SK-N-SH treated with all-trans-retinoic acid at 6 μM for 48 hours (cell line): ENCODE results near the gene DCD.

Experiments
- ATAC-seq: fragments of 200-7000 bp; cut with Tn5 transposase; 3 replicates; pipeline ENCODE4 v1.9.1; 2020; ENCODE audit warnings: mild to moderate bottlenecking, moderate library complexity
- ARNTL ChIP-seq: fragments of 450-650 bp; formaldehyde crosslinking; IDR thresholded peaks from 2 replicates; pipeline ENCODE4 v1.5.0; 2020; ENCODE audit warnings: low read depth, mild to moderate bottlenecking, moderate library complexity, borderline replicate concordance
- BACH2 ChIP-seq: fragments of 250-450 bp; sonication (Bioruptor Pico); IDR thresholded peaks from 2 replicates; pipeline ENCODE4 v1.9.0; 2021; ENCODE audit warnings: mild to moderate bottlenecking, borderline replicate concordance
- CSDC2 ChIP-seq: fragments of 250-450 bp; sonication (Bioruptor Pico); IDR thresholded peaks from 2 replicates; pipeline ENCODE4 v1.5.0; 2020; ENCODE audit warnings: mild to moderate bottlenecking, moderate library complexity
- CSRNP3 ChIP-seq: fragments of 250-450 bp; sonication (Bioruptor Pico); IDR thresholded peaks from 2 replicates; pipeline ENCODE4 v1.5.1; 2021; ENCODE audit warnings: mild to moderate bottlenecking, moderate library complexity
- ESRRG ChIP-seq: fragments of 250-450 bp; sonication (Bioruptor Pico); IDR thresholded peaks from 2 replicates; pipeline ENCODE4 v1.6.1; 2021; ENCODE audit warnings: mild to moderate bottlenecking
- GLIS3 ChIP-seq: fragments of 250-450 bp; sonication (Bioruptor Pico); IDR thresholded peaks from 2 replicates; pipeline ENCODE4 v1.5.0; 2020; ENCODE audit warnings: mild to moderate bottlenecking, moderate library complexity
- ISL1 ChIP-seq: fragments of 250-450 bp; sonication (Bioruptor Pico); IDR thresholded peaks from 2 replicates; pipeline ENCODE4 v2.1.2; 2022; ENCODE audit warnings: mild to moderate bottlenecking, moderate library complexity
- OSR1 ChIP-seq: fragments of 250-450 bp; sonication (Bioruptor Pico); IDR thresholded peaks from 2 replicates; pipeline ENCODE4 v1.8.0; 2022; ENCODE audit warnings: moderate library complexity, mild to moderate bottlenecking, inconsistent platforms
- POU6F1 ChIP-seq: fragments of 250-450 bp; sonication (Bioruptor Pico); IDR thresholded peaks from 2 replicates; pipeline ENCODE4 v1.8.0; 2021; ENCODE audit warnings: low read depth, mild to moderate bottlenecking, moderate library complexity, borderline replicate concordance
- PPARA ChIP-seq: fragments of 250-450 bp; sonication (Bioruptor Pico); IDR thresholded peaks from 2 replicates; pipeline ENCODE4 v1.5.0; 2020; ENCODE audit warnings: mild to moderate bottlenecking, borderline replicate concordance
- RARB ChIP-seq: fragments of 250-450 bp; sonication (Bioruptor Pico); IDR thresholded peaks from 2 replicates; pipeline ENCODE4 v1.8.0; 2021; ENCODE audit warnings: mild to moderate bottlenecking, moderate library complexity
- SNAI2 ChIP-seq: fragments of 250-450 bp; sonication (Bioruptor Pico); IDR thresholded peaks from 2 replicates; pipeline ENCODE4 v1.5.0; 2020; ENCODE audit warnings: mild to moderate bottlenecking, moderate library complexity
- TOX ChIP-seq: fragments of 250-450 bp; sonication (Bioruptor Pico); IDR thresholded peaks from 2 replicates; pipeline ENCODE4 v1.8.0; 2021; ENCODE audit warnings: mild to moderate bottlenecking, moderate library complexity, borderline replicate concordance
- ZC3H10 ChIP-seq: fragments of 250-450 bp; sonication (Bioruptor Pico); IDR thresholded peaks from 2 replicates; pipeline ENCODE4 v1.5.1; 2021; ENCODE audit warnings: mild to moderate bottlenecking, moderate library complexity
- ZFP3 ChIP-seq: fragments of 250-450 bp; sonication (Bioruptor Pico); IDR thresholded peaks from 2 replicates; pipeline ENCODE4 v1.5.0; 2020; ENCODE audit warnings: mild to moderate bottlenecking, moderate library complexity
- ZFP30 ChIP-seq: fragments of 450-650 bp; formaldehyde crosslinking; IDR thresholded peaks from 2 replicates; pipeline ENCODE4 v1.5.0; 2022; ENCODE audit warnings: mild to moderate bottlenecking, moderate library complexity
- ZNF565 ChIP-seq: fragments of 450-650 bp; formaldehyde crosslinking; conservative IDR thresholded peaks from 2 replicates; pipeline ENCODE4 v1.5.0; 2020; ENCODE audit warnings: low read depth, mild to moderate bottlenecking, moderate library complexity
- TF ChIP-seq, protein P1 (sequence below): fragments of 250-450 bp; sonication (Bioruptor Pico); IDR thresholded peaks from 2 replicates; pipeline ENCODE4 v1.5.1; 2020; ENCODE audit warnings: low read depth, mild to moderate bottlenecking, moderate library complexity
- TF ChIP-seq, protein P2 (sequence below): fragments of 250-450 bp; sonication (Bioruptor Pico); IDR thresholded peaks from 2 replicates; pipeline ENCODE4 v1.5.0; 2020; ENCODE audit warnings: mild to moderate bottlenecking, moderate library complexity
- TF ChIP-seq, protein P3 (sequence below): fragments of 250-450 bp; sonication (Bioruptor Pico); IDR thresholded peaks from 2 replicates; pipeline ENCODE4 v1.8.0; 2020; ENCODE audit warnings: mild to moderate bottlenecking, moderate library complexity, borderline replicate concordance

DCD gene

DNA sequence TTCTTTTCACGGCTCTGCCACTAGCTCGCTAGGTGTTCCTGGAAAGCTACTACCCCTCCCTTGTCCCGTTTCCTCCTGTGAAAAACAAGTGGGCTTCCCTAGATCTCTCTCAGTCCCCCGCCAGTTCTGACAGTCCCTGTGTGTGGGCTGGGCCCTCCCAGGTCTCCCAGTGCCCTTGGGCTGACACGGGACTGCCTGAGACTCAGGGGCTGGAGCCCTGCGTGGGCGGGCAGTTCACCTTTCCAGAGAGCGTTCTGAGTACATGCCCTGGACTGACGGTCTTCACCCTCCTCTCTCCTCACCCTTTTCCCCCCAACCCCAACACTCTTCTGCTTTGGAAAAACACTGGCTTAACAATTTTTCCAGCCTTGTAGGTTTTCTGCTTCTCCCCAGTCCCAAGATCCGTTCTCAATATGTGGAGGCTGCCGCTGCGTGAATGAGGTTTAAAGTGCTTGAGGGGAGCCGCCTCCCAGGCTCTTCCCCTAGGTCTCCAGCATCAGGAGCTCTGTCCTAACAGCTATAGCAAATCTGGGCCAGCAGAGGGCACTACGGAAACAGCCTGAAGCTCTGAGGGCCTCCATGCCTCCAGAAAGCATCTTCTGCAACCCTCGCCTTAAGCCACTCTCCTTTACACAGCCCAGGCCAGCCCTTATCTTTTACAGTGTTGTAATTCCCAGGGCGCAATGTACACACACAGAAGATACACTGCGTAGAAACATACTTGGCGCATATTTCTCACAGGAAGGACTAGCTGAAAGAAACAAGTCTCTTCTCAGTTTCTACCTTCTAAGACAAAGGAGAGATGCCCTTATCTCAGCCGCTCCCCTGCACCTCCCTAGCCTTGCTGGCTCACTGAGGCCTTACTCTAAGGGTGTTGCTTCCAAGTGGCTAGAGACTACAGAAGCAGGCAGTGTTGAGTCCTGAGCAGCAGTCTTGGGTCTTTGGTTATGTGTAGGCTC lies 10.4 kb upstream of the DCD start:
- ATAC-seq, result peak; percentile 96

GRCh38 chr12:54657105-54657607 lies 9.0 kb upstream of the DCD start:
- TF ChIP-seq ZC3H10 (no peak), ZNF565 (no peak), ZFP3 (no peak), CSDC2 (CRISPR knock-in tag) (no peak), GLIS3 (CRISPR knock-in tag) (no peak), ESRRG (CRISPR knock-in tag) (no peak), OSR1 (no peak), POU6F1 (CRISPR knock-in tag) (no peak), ISL1 (no peak), SNAI2 (CRISPR knock-in tag) (no peak), PPARA (CRISPR knock-in tag) (no peak)
- TF ChIP-seq, protein P1, sequence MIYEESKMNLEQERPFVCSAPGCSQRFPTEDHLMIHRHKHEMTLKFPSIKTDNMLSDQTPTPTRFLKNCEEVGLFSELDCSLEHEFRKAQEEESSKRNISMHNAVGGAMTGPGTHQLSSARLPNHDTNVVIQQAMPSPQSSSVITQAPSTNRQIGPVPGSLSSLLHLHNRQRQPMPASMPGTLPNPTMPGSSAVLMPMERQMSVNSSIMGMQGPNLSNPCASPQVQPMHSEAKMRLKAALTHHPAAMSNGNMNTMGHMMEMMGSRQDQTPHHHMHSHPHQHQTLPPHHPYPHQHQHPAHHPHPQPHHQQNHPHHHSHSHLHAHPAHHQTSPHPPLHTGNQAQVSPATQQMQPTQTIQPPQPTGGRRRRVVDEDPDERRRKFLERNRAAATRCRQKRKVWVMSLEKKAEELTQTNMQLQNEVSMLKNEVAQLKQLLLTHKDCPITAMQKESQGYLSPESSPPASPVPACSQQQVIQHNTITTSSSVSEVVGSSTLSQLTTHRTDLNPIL (CRISPR knock-in tag), result no peak
- TF ChIP-seq, protein P2, sequence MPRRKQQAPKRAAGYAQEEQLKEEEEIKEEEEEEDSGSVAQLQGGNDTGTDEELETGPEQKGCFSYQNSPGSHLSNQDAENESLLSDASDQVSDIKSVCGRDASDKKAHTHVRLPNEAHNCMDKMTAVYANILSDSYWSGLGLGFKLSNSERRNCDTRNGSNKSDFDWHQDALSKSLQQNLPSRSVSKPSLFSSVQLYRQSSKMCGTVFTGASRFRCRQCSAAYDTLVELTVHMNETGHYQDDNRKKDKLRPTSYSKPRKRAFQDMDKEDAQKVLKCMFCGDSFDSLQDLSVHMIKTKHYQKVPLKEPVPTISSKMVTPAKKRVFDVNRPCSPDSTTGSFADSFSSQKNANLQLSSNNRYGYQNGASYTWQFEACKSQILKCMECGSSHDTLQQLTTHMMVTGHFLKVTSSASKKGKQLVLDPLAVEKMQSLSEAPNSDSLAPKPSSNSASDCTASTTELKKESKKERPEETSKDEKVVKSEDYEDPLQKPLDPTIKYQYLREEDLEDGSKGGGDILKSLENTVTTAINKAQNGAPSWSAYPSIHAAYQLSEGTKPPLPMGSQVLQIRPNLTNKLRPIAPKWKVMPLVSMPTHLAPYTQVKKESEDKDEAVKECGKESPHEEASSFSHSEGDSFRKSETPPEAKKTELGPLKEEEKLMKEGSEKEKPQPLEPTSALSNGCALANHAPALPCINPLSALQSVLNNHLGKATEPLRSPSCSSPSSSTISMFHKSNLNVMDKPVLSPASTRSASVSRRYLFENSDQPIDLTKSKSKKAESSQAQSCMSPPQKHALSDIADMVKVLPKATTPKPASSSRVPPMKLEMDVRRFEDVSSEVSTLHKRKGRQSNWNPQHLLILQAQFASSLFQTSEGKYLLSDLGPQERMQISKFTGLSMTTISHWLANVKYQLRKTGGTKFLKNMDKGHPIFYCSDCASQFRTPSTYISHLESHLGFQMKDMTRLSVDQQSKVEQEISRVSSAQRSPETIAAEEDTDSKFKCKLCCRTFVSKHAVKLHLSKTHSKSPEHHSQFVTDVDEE (CRISPR knock-in tag), result no peak
- TF ChIP-seq, protein P3, sequence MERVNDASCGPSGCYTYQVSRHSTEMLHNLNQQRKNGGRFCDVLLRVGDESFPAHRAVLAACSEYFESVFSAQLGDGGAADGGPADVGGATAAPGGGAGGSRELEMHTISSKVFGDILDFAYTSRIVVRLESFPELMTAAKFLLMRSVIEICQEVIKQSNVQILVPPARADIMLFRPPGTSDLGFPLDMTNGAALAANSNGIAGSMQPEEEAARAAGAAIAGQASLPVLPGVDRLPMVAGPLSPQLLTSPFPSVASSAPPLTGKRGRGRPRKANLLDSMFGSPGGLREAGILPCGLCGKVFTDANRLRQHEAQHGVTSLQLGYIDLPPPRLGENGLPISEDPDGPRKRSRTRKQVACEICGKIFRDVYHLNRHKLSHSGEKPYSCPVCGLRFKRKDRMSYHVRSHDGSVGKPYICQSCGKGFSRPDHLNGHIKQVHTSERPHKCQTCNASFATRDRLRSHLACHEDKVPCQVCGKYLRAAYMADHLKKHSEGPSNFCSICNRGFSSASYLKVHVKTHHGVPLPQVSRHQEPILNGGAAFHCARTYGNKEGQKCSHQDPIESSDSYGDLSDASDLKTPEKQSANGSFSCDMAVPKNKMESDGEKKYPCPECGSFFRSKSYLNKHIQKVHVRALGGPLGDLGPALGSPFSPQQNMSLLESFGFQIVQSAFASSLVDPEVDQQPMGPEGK (CRISPR knock-in tag), result no peak
- ATAC-seq, result 0 out of 3 replicates have a peak, but pooled peaks have one; percentile 31

More for the DNA sequence above, 10.4 kb upstream of the DCD start:
- TF ChIP-seq ARNTL (CRISPR knock-in tag) (no peak), ZFP30 (CRISPR knock-in tag) (no peak), CSDC2 (CRISPR knock-in tag) (no peak), ISL1 (no peak), CSRNP3 (CRISPR knock-in tag) (no peak), RARB (CRISPR knock-in tag) (no peak), PPARA (CRISPR knock-in tag) (no peak), GLIS3 (CRISPR knock-in tag) (no peak), TOX (CRISPR knock-in tag) (no peak), BACH2 (CRISPR knock-in tag) (no peak), ESRRG (CRISPR knock-in tag) (no peak), ZC3H10 (no peak)
- TF ChIP-seq, protein P1 (CRISPR knock-in tag), result no peak
- TF ChIP-seq, protein P3 (CRISPR knock-in tag), result no peak
